ENCODE measurements around the gene ADAM8. TPM values are rescaled to one million over a fixed set of nuclear protein-coding genes. Genes with fewer than 3 reads are reported as not detected.

Gene ADAM8
- total and polyA plus RNA-seq, 9 donors: 0.48 to 5.9 (median 3.4) TPM

DNA sequence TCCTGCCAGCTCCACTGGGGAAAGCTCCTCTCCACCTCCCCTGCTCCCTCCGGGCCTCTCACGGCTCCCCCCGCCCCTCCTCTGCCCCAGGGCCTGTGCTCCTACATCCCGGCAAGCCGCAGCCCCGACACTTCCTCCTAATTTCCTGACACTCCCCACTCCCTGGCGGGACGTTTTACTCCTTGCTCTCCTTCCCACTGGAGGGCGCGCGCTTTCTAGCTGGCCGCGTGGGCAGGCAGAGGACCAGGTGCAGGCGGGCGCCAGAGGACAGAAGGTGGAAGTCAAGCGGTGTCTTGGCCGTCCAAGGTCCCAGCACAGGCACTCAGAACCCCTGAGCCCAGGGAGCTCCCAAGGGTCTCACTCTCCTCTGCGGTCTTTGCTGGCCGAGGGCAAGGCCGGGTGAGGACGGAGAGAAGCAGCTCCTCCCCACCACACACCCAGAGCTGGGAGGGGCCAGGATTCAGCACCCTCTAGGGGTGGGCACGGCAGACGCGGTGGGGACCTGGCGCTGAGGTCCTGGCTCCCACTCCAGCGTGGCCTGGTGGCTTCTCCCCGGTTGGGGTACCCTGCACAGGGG, 19.1 kb downstream of the ADAM8 start:
- Histone ChIP-seq H3K4me3 (no peak overlapping the region), H3K9me3 (no peaks in the 10 kb centered on the region), H3K27me3 (no peaks in the 10 kb centered on the region), H3K27ac (peak overlapping the region; percentile 66 to 83), H3K4me1 (ENCODE audit: insufficient read depth) (peaks cover 30% of the 10 kb centered on the region), H3K36me3 (no peaks in the 10 kb centered on the region)
- no peak for TF ChIP-seq EP300 (IDR thresholded peaks at IDR 0.05)
- TF ChIP-seq, protein P1, sequence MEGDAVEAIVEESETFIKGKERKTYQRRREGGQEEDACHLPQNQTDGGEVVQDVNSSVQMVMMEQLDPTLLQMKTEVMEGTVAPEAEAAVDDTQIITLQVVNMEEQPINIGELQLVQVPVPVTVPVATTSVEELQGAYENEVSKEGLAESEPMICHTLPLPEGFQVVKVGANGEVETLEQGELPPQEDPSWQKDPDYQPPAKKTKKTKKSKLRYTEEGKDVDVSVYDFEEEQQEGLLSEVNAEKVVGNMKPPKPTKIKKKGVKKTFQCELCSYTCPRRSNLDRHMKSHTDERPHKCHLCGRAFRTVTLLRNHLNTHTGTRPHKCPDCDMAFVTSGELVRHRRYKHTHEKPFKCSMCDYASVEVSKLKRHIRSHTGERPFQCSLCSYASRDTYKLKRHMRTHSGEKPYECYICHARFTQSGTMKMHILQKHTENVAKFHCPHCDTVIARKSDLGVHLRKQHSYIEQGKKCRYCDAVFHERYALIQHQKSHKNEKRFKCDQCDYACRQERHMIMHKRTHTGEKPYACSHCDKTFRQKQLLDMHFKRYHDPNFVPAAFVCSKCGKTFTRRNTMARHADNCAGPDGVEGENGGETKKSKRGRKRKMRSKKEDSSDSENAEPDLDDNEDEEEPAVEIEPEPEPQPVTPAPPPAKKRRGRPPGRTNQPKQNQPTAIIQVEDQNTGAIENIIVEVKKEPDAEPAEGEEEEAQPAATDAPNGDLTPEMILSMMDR (IDR thresholded peaks at IDR 0.05): peak; percentile 30 to 55 (median 46)
- no peak for TF ChIP-seq POLR2A (IDR thresholded peaks at IDR 0.05)
- intact Hi-C loops (cut with DNase I): no loop called here
- WGBS, 3 donors: 1 to 4% (median 3%) methylated on average over 27 of the region's 27 CpGs
- DNase-seq: peak; percentile 79 to 84 (median 82)

DNA sequence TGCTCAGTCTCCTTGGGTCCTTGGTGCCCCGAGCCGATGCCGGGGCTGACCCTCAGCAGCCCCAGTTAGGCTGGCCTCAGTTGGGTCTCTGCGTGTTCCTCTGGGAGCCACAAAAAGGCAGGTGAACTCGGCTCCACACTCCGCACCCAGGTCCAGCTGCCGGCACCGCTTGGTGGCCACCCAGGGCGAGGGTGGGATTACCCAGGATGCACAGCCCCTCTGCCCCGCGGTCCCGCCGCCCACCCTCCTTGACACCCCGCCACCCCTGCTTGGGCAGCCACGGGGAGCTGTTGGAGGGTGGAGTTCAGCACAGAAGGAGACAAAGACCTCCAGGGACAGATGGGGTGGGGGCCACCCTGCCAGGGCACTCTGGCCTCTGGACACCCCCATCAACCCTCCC, 21.3 kb downstream of the ADAM8 start:
- H3K4me3 ChIP-seq: no peak overlapping the region
- TF ChIP-seq, protein P1 (IDR thresholded peaks at IDR 0.05): no peak
- TF ChIP-seq EP300 (IDR thresholded peaks at IDR 0.05): no peak
- TF ChIP-seq POLR2A (IDR thresholded peaks at IDR 0.05): no peak
- WGBS, 3 donors: 40 to 95% (median 75%) methylated on average over 12 to 15 of the region's 15 CpGs
- peak in 3 of 5 donors; percentile 57 to 62 (median 57) for DNase-seq
- H3K4me1 ChIP-seq (ENCODE audit: insufficient read depth): peaks cover 41% of the 10 kb centered on the region
- H3K36me3 ChIP-seq: no peaks in the 10 kb centered on the region
- no peaks in the 10 kb centered on the region for H3K9me3 ChIP-seq
- no peaks in the 10 kb centered on the region for H3K27me3 ChIP-seq
- H3K27ac ChIP-seq: peak overlapping the region; percentile 65 to 90
- intact Hi-C loops (cut with DNase I): no loop called here

DNA sequence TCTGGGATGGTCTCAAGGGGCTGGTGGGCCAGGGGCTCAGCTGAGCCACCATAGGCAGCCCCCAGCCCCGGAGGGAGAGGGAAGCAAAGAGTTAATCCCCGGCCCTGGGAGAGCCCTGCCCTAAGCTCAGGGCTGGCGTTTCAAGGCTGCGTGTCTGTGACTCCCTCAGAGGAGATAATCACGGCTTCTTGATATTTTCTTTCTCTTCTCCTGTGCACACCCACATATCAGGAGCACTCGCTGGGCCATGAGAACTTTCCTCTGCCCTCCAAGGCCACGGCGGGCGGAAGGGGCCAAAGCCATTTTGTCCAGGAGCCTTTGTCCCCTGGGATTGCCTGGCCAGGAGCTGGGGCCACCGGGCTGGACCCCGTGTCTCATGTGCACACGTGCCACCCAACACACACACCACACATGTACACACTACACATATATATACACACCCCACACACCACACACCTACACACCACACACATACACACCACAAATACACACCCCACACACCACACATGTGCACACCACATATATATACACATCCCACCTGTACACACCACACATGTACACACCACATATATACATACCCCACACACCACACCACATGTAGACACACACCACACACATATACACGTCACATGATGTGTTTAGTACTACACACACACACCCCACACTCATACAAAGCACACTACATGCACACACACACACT, 22.1 kb downstream of the ADAM8 start:
- H3K4me3 ChIP-seq: no peak overlapping the region
- no peaks in the 10 kb centered on the region for H3K36me3 ChIP-seq
- 10 to 20% (median 13%) methylated on average over 13 of the region's 13 CpGs for WGBS, 3 donors
- no peak for TF ChIP-seq POLR2A (IDR thresholded peaks at IDR 0.05)
- no peak for TF ChIP-seq EP300 (IDR thresholded peaks at IDR 0.05)
- TF ChIP-seq, protein P1 (IDR thresholded peaks at IDR 0.05): no peak
- peak overlapping the region; percentile 65 to 90 for H3K27ac ChIP-seq
- DNase-seq: peak; percentile 42 to 76 (median 67)
- no peaks in the 10 kb centered on the region for H3K9me3 ChIP-seq
- peaks cover 45% of the 10 kb centered on the region for H3K4me1 ChIP-seq (ENCODE audit: insufficient read depth)
- intact Hi-C loops (cut with DNase I): no loop called here
- no peaks in the 10 kb centered on the region for H3K27me3 ChIP-seq

DNA sequence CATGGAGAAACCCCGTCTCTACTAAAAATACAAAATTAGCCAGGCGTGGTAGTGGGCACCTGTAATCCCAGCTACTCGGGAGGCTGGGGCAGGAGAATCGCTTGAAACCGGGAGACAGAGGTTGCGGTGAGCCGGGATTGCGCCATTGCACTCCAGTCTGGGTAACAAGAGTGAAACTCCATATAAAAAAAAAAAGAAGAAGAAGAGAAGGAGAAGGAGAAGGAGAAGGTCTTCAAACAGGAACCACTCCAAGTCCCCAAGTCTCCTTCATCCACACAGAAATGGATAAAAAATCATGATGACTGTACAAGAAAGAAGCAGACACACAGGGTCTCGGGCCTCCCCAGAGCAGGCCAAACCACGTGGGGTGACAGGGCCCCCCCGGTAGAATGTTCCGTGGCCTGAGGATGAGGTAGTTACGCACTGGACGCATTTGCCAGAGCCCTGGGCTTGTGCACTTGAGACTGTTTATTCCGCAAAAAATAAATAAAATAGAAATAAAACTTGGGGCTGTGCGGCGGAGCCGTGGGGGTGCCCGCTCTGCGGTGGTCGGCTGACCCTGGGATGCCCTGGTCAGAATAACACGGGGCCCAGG, 23.2 kb downstream of the ADAM8 start:
- Histone ChIP-seq H3K27ac (peak overlapping the region; percentile 65 to 90), H3K4me1 (ENCODE audit: insufficient read depth) (peaks cover 55% of the 10 kb centered on the region), H3K27me3 (no peaks in the 10 kb centered on the region), H3K4me3 (no peak overlapping the region), H3K9me3 (no peaks in the 10 kb centered on the region), H3K36me3 (no peaks in the 10 kb centered on the region)
- DNase-seq: peak; percentile 70 to 86 (median 76)
- intact Hi-C loops (cut with DNase I): no loop called here
- TF ChIP-seq POLR2A (IDR thresholded peaks at IDR 0.05) (no peak), EP300 (IDR thresholded peaks at IDR 0.05) (no peak)
- TF ChIP-seq, protein P1 (IDR thresholded peaks at IDR 0.05): no peak
- WGBS, 3 donors: 42 to 60% (median 42%) methylated on average over 22 of the region's 22 CpGs
